HEK293 (cell line): Measurements from ENCODE around the gene SGIP1.

Source experiments
- CTCF ChIA-PET: fragments of 350-600 bp; formaldehyde crosslinking; extraction: SDS; loops from one replicate; lab custom pipeline; 2021; ENCODE audit warnings: antibody characterized with exemption; lab: Yijun Ruan, JAX
- POLR2A ChIA-PET: fragments of 300-600 bp; formaldehyde crosslinking; extraction: SDS; loops from one replicate; lab custom pipeline; 2020; ENCODE audit warnings: antibody characterized with exemption, inconsistent platforms; lab: Yijun Ruan, JAX
- H3K27ac ChIP-seq: fragments of 200-500 bp; sonication (Bioruptor generic); 2 replicates; pipeline ENCODE4 v1.5.1; 2014; ENCODE audit warnings: low read depth, low read length, control low read depth, inconsistent platforms; ENCODE audit errors: extremely low read depth
- H3K36me3 ChIP-seq, 2 experiments: fragments of 200-500 bp in 1 of 2; sonication (Bioruptor generic) in 1 of 2; 1 replicate in 1 of 2; 2 replicates in 1 of 2; pipeline ENCODE4 v1.5.1; 2014 to 2017; ENCODE audit warnings: inconsistent platforms in 2 of 2, low read length in 2 of 2; ENCODE audit not compliant: control insufficient read depth in 2 of 2, insufficient read depth in 1 of 2
- H3K4me1 ChIP-seq: fragments of 200-500 bp; sonication (Bioruptor generic); 2 replicates; pipeline ENCODE4 v1.5.1; 2014; ENCODE audit warnings: mild to moderate bottlenecking, low read length, inconsistent platforms; ENCODE audit not compliant: control insufficient read depth, insufficient read depth
- H3K4me3 ChIP-seq: 2 replicates; pipeline ENCODE4 v1.5.1; 2011; ENCODE audit warnings: low read depth, mild to moderate bottlenecking, control low read depth, low read length, moderate library complexity
- H3K9me3 ChIP-seq: fragments of 200-500 bp; sonication (Bioruptor generic); 2 replicates; pipeline ENCODE4 v1.5.1; 2014; ENCODE audit warnings: low read depth, low read length, inconsistent platforms; ENCODE audit not compliant: control insufficient read depth, insufficient read depth
- HOXA7 ChIP-seq: sonication (generic); formaldehyde crosslinking; IDR thresholded peaks from 2 replicates; pipeline ENCODE4 v1.8.1; 2022; ENCODE audit warnings: missing genetic modification reagents, borderline replicate concordance
- KLF10 ChIP-seq: fragments of 450-650 bp; IDR thresholded peaks from 2 replicates; pipeline ENCODE4 v1.5.1; 2018; ENCODE audit warnings: missing biosample characterization, mild to moderate bottlenecking, missing genetic modification characterization
- MYNN ChIP-seq: fragments of 450-650 bp; formaldehyde crosslinking; IDR thresholded peaks from 2 replicates; pipeline ENCODE4 v1.5.1; 2016; ENCODE audit warnings: missing biosample characterization, missing genetic modification characterization, borderline replicate concordance
- OVOL3 ChIP-seq: fragments of 450-650 bp; formaldehyde crosslinking; IDR thresholded peaks from 2 replicates; pipeline ENCODE4 v1.5.1; 2016; ENCODE audit warnings: missing biosample characterization, missing genetic modification characterization
- PRDM1 ChIP-seq: fragments of 450-650 bp; formaldehyde crosslinking; IDR thresholded peaks from 2 replicates; pipeline ENCODE4; 2016; ENCODE audit warnings: missing biosample characterization, missing genetic modification characterization
- PRDM2 ChIP-seq: fragments of 450-650 bp; formaldehyde crosslinking; IDR thresholded peaks from 2 replicates; pipeline ENCODE4 v1.5.1; 2016; ENCODE audit warnings: missing biosample characterization, missing genetic modification characterization, borderline replicate concordance
- PRDM6 ChIP-seq: fragments of 450-650 bp; formaldehyde crosslinking; IDR thresholded peaks from 2 replicates; pipeline ENCODE4 v1.5.1; 2017; ENCODE audit warnings: missing biosample characterization, missing genetic modification characterization
- TSHZ1 ChIP-seq: fragments of 450-650 bp; formaldehyde crosslinking; IDR thresholded peaks from 2 replicates; pipeline ENCODE4 v1.5.1; 2016; ENCODE audit warnings: missing biosample characterization, missing genetic modification characterization, borderline replicate concordance
- ZBTB11 ChIP-seq: fragments of 450-650 bp; formaldehyde crosslinking; conservative IDR thresholded peaks from 2 replicates; pipeline ENCODE4 v1.5.1; 2016; ENCODE audit warnings: low read depth, missing biosample characterization, missing genetic modification characterization
- ZBTB48 ChIP-seq: fragments of 450-650 bp; formaldehyde crosslinking; IDR thresholded peaks from 2 replicates; pipeline ENCODE4 v1.5.1; 2016; ENCODE audit warnings: missing biosample characterization, missing genetic modification characterization
- ZBTB6 ChIP-seq: fragments of 450-650 bp; formaldehyde crosslinking; IDR thresholded peaks from 2 replicates; pipeline ENCODE4 v1.5.1; 2017; ENCODE audit warnings: missing biosample characterization, missing genetic modification characterization
- ZFHX2 ChIP-seq: fragments of 450-650 bp; formaldehyde crosslinking; conservative IDR thresholded peaks from 2 replicates; pipeline ENCODE4 v1.5.1; 2016; ENCODE audit warnings: missing biosample characterization, missing genetic modification characterization
- ZNF16 ChIP-seq: fragments of 450-650 bp; formaldehyde crosslinking; IDR thresholded peaks from 2 replicates; pipeline ENCODE4 v1.5.1; 2016; ENCODE audit warnings: low read depth, missing biosample characterization, missing genetic modification characterization
- ZNF24 ChIP-seq: fragments of 450-650 bp; formaldehyde crosslinking; IDR thresholded peaks from 2 replicates; pipeline ENCODE4 v1.5.1; 2016; ENCODE audit warnings: missing biosample characterization, missing genetic modification characterization
- ZNF416 ChIP-seq: fragments of 450-650 bp; formaldehyde crosslinking; IDR thresholded peaks from 2 replicates; pipeline ENCODE4 v1.5.1; 2016; ENCODE audit warnings: missing biosample characterization, missing genetic modification characterization
- ZNF501 ChIP-seq: fragments of 450-650 bp; formaldehyde crosslinking; IDR thresholded peaks from 2 replicates; pipeline ENCODE4 v1.5.1; 2016; ENCODE audit warnings: missing biosample characterization, missing genetic modification characterization
- ZNF571 ChIP-seq: fragments of 450-650 bp; formaldehyde crosslinking; IDR thresholded peaks from 2 replicates; pipeline ENCODE4 v1.5.0; 2017; ENCODE audit warnings: missing biosample characterization, missing genetic modification characterization
- ZNF621 ChIP-seq: fragments of 450-650 bp; formaldehyde crosslinking; IDR thresholded peaks from 2 replicates; pipeline ENCODE4 v1.5.1; 2017; ENCODE audit warnings: missing biosample characterization, missing genetic modification characterization
- ZNF629 ChIP-seq: fragments of 450-650 bp; formaldehyde crosslinking; IDR thresholded peaks from 2 replicates; pipeline ENCODE4 v1.5.1; 2017; ENCODE audit warnings: missing biosample characterization, missing genetic modification characterization
- ZNF704 ChIP-seq: fragments of 450-650 bp; formaldehyde crosslinking; IDR thresholded peaks from 2 replicates; pipeline ENCODE4 v1.5.1; 2016; ENCODE audit warnings: missing biosample characterization, missing genetic modification characterization
- ZNF747 ChIP-seq: fragments of 450-650 bp; formaldehyde crosslinking; IDR thresholded peaks from 2 replicates; pipeline ENCODE4 v1.5.1; 2016; ENCODE audit warnings: missing biosample characterization, missing genetic modification characterization

The SGIP1 gene

GRCh38 chr1:66535061-66535460 is 1.1 kb downstream of the SGIP1 start (continued):
- TF ChIP-seq TSHZ1 (tag by site-specific recombination) = no peak
- TF ChIP-seq ZBTB6 (tag by site-specific recombination) = no peak
- TF ChIP-seq MYNN (tag by site-specific recombination) = no peak
- no peak for TF ChIP-seq ZNF621 (tag by site-specific recombination)
- TF ChIP-seq ZNF747 (tag by site-specific recombination) = no peak
- no peak for TF ChIP-seq ZNF629
- no peak for TF ChIP-seq ZNF501
- no peak for TF ChIP-seq ZBTB11
- no peak for TF ChIP-seq ZBTB48 (tag by site-specific recombination)
- no peak for TF ChIP-seq ZNF571

GRCh38 chr1:66535853-66536252 is 1.9 kb downstream of the SGIP1 start:
- peaks cover 4% of the 10 kb centered on the region; the same call in 1 of the 2 replicates for H3K4me1 ChIP-seq
- H3K9me3 ChIP-seq = no peaks in the 10 kb centered on the region
- H3K4me3 ChIP-seq = no peak overlapping the region
- ChIA-PET POLR2A (no interaction called here), CTCF (interaction anchor here (0.6 to 1.2 kb wide), 2 partner anchors 48 to 281 kb away, joined by 4 read pairs; no protein-coding TSS in a partner anchor)
- no peaks in the 10 kb centered on the region for H3K36me3 ChIP-seq
- no peak overlapping the region for H3K27ac ChIP-seq
- TF ChIP-seq ZFHX2 (tag by site-specific recombination) (no peak), ZNF16 (tag by site-specific recombination) (no peak), HOXA7 (CRISPR knock-in tag) (no peak), ZNF24 (tag by site-specific recombination) (no peak), KLF10 (tag by site-specific recombination) (no peak), ZNF416 (tag by site-specific recombination) (no peak), PRDM1 (tag by site-specific recombination) (no peak), OVOL3 (tag by site-specific recombination) (no peak), ZNF704 (no peak), PRDM6 (no peak), PRDM2 (tag by site-specific recombination) (no peak)
